Fibroblast of skin of back (primary cell): ENCODE data around the gene XRCC2.
"Not testable (repeated sequence)": the region's sequence is repeated elsewhere in the genome, so short reads cannot be mapped to it uniquely, and the experiment has no call there.

Experiments
- DNase-seq: peaks from one replicate; pipeline ENCODE4 v3.0.0-alpha.2; 2013

The XRCC2 gene

DNA sequence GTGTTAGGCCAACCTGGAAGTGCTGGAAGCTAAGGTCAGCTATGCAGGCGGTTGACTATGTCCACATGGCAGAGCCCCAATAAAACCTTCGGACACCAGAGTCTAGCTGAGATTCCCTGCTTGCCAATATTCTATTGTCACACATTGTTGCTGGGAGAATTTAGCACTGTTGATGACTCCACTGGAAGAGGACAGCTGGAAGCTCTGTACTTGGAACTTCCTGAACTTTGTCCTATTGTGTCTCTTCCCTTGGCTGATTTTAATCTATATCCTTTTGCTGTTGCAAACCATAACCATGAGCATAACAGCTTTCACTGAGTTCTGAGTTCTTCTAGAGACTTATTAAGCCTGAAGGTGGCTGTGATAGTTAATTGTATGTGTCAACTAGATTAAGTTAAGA is 12.0 kb downstream of the XRCC2 start:
- no peak for DNase-seq

DNA sequence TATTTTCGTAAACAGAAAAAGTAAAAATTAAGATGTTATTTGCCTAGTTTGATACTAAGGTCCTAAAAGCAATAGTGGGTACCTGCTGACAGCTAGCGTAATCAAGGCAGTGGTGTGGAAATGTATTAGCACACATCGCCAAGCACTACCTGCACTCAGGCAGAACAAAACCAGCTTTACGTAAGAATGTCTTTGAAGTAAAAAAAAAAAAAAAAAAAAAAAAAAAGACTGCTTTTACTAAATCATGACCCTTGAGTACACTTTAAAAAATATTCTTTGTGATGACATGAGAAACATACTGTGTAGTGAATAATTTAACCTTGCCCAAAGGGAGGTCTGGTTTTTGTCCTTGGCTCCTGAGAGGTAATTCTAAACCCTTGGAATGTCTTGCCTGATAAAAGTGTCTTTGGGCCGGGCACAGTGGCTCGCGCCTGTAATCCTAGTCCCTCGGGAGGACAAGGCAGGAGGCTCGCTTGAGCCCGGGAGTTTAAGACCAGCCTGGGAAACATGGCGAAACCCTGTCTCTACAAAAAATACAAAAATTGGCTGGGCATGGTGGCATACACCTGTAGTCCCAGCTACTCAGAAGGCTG is 12.7 kb downstream of the XRCC2 start:
- DNase-seq = no peak

DNA sequence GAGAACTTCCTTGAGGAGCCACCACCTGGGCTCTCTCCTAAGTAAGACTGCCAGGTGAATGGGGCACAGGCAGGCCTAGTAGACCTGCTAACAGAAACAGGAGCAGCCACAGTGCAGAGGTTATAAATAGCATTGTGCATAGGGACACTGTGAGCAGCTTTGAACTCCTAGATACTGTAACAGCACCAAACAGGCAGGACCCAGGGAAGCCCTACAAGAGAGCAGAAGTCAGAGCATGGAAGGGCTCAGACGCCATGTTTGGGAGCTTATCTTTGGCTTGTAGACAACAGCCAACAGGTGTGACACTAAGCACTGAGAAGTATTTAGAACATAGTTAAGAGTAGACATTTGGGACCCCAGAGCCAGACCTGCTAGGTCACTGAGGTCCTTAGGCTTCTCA is 14.5 kb downstream of the XRCC2 start:
- no peak for DNase-seq

DNA sequence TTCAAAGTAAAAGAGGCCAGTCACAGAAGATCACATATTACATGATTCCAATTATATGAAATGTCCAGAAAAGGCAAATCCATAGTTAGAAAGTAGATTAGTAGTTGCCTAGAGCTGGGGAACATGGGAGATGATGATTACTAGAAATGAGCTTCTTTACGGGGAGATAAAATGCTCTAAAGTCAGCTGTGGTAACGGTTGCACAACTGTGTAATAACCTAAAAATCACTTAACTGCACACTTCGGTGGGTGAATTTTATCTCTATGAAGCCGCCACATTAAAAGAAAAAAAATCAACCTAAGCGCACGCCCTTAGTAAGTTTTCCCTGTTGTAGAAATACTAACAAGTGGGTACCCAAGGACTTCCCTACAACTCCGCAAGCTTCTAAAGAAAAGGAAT is 15.9 kb downstream of the XRCC2 start:
- DNase-seq = no peak

DNA sequence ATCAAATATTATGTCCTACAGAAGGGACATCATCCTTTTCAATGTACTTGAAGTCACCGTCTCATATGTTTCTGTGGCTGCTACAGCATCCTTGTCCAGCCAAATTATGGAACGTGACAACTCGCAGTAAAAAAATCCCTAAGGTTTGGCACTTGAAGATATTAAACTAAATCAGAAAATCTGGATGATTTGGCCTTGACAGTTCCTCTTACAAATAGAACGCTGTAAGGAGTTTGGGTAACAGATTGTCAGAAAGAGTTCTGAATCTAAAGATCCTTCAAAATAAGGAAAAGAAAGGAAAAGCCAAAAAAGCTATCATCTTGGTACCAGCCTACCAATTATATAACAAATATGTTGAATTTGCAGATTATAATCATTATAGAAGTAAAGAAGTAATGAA is 21.0 kb downstream of the XRCC2 start:
- DNase-seq = no peak

DNA sequence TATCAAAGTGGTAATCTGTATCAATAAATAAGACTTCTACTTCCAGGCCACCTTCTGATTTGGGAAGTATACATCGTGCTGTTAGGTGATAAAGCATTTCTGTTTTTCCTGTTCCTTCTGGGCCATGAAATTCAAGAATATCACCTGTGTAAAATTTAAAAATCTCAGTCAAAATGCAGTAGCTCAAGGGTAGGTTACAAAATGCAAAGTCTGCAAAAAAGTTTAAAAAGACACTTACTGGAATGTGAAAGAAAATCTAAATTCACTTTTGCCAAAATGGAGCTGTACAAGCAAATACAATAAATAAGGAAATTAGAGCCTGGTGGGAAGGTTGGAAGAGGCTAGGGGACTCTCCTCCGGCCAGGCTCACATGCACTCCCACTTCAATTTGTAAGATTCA is 26.7 kb downstream of the XRCC2 start:
- DNase-seq = no peak

DNA sequence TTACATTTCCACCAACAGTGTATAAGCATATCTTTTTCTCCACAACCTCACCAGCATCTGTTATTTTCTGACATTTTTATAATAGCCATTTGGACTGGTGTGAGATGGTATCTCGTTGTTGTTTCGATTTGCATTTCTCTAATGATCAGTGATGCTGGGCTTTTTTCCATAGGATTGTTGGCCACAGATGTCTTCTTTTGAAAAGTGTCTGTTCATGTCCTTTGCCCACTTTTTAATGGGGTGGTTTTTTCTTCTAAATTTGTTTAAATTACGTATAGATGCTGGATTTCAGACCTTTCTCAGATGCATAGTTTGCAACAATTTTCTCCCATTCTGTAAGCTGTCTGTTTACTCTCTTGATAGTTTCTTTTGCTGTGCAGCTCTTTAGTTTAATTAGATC is 28.9 kb downstream of the XRCC2 start:
- no peak for DNase-seq

DNA sequence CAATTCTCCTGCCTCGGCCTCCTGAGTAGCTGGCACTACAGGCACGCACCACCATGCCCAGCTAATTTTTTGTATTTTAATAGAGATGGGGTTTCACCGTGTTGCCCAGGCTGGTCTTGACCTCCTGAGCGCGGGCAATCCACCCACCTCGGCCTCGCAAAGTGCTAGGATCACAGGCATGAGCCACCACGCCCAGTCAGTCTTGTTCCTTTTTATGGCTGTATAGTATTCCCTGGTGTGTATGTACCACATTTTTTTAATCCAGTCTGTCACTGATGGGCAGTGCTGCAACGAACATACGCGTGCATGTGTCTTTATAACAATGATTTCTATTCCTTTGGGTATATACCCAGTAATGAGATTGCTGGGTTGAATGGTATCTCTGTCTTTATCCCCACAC is 29.4 kb downstream of the XRCC2 start:
- not testable (repeated sequence) for DNase-seq

DNA sequence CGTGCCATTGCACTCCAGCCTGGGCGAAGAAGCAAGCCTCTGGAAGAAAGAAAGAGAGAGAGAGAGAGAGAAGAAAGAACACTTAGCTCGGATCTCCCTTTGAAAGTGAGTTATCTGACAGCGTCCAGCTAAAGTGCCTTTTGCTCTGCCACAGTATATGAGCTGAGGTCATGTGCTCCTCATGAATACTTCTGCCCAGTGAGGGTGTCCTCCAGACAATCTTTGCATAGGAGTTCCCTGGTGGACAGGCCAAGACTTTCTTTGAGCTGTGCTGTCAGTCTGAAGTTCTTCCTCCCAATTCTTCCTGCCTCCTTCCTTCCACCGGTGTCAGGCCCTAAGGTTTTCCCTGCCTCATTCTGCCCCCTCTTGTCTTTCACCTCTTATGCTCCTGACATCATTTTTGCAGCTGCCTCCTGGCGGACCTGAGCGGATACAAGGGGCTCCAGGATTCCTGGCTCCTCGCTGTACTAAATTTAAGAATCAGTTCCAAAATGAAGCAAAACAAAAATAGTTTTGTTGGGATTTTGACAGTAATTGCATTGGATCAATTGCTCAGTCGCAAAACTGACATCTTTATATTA is 31.9 kb downstream of the XRCC2 start:
- no peak for DNase-seq

DNA sequence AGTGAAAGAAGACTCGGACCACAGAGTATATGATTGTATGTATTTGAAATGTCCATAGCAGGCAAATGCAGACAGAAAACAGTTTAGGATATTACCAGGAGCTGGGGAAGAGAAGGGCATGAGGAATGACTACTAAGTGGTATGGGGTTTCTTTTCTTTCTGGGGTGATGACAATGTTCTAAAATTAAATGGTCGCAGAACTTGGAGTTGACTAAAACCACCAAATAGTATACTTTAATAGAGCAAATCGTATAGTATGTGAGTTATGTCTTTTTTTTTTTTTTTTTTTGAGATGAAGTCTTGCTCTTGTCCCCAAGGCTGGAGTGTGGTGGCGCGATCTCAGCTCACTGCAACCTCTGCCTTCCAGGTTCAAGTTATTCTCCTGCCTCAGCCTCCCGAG is 34.6 kb downstream of the XRCC2 start:
- DNase-seq = no peak

DNA sequence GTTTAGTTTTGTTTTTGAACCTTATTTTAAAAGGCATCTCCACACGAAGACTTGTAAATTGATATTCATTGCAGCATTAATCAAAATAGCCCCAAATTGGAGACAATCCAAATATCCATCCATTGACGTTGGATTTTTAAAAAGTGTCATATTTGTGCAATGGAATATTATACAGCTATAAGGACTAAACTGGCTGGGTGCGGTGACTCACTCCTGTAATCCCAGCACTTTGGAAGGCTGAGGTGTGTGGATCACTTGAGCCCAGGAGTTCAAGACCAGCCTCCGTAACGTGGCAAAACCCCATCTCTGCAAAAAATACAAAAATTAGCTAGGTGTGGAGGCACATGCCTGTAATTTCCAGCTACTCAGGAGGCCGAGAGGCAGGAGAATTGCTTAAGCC is 35.1 kb downstream of the XRCC2 start:
- no peak for DNase-seq

DNA sequence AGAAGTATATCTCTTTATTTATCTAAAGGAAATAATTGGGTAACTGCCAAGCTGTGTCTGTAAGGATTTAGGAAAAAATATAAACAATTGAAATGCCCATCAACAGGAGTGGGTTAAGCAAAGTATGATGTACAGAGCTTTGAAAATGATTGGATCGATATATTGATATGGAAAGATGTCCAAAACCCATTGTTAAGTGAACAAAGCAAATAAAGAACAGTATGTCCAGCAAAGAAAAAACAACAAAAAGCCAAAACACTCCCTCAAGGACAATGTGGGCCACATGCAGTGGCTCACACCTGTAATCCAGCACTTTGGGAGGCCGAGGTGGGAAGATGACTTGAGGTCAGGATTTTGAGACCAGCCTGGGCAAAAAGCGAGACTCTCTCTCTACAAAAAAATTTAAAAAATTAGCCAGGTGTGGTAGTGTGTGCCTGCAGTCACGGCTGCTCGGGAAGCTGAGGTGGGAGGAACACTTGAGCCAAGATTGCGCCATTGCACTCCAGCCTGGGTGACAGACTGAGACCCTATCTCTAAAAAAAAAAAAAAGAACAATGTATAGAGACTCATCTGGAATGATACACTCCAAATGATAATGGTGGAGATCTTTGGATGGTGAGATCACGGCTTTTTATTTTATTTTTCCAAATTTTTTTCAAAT is 37.9 kb downstream of the XRCC2 start:
- no peak for DNase-seq

DNA sequence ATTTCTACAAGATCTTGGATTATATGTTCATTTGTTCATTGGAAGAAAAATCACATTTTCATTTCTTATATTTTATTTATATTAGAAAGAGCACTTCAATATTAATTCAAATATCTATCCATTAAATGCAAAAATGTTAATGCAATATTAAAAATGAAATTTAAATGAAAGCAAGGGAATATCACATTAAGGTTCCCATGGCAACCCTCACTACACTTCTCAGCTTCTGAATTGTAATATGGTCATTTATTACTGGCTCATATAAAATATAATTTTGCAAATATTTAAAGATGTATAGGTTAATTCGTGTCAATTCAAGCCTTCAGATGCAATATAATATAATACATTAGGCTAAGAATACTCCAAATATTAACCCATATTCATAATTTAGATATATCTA is 38.8 kb downstream of the XRCC2 start:
- no peak for DNase-seq

DNA sequence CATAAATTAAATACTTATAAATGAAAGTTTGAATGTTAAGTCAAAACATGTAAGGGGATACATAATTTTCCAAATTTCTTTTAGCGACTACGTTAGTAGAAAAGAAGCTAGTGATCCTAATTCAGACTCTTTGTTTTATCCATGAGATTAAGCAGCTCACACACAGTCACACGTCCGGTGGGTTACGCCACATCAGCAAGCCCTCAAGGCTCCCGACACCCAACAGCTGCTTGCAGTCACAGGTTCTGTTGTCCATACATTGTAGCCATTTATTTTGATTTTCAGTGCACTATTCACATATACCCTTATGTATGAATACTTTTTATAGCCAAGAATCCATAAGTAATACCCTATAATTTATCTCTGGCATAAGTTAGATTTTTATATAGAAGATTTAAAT is 39.5 kb downstream of the XRCC2 start:
- no peak for DNase-seq

DNA sequence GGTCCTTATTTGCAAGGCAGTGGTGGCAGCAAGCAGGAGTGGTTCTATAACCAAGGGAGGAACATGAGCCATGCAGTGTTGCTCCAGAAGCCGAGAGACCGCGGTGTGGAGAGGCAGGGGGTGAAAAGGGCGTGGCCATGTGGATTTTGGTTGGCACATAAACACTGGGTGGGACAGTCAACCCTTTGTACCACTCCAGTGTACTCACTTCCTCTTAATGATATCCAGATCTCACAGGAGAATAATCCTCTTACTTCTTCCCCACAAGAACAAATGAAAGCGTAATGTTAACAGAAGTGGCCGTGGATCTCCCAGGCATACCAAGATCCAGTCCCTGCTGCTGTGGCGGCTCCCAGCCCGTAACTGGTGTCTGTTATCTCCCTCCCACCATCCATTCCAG is 42.4 kb downstream of the XRCC2 start:
- DNase-seq = no peak

DNA sequence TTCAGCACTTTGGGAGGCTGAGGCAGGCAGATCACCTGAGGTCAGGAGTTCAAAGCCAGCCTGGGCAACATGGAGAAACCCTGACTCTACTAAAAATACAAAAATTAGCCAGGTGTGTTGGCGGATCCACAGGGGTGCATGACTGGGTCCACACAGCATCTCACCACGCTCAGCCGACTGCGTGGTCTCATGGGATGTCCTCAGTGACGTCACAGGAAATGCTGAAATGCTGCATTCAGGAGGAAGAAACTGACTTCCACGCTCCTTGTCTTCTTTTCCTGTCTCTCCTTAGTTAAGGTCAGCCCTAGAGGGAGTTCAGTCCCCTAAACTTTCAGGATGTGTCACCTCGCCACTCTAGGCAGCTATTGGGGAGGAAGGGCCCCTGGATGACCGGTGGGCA is 42.9 kb downstream of the XRCC2 start:
- no peak for DNase-seq

DNA sequence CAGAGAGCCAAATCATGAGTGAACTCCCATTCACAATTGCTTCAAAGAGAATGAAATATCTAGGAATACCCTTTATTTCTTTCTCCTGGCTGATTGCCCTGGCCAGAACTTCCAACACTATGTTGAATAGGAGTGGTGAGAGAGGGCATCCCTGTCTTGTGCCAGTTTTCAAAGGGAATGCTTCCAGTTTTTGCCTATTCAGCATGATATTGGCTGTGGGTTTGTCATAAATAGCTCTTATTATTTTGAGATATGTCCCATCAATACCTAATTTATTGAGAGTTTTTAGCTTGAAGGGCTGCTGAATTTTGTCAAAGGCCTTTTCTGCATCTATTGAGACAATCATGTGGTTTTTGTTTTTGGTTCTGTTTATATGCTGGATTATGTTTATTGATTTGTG is 47.2 kb downstream of the XRCC2 start:
- not testable (repeated sequence) for DNase-seq

DNA sequence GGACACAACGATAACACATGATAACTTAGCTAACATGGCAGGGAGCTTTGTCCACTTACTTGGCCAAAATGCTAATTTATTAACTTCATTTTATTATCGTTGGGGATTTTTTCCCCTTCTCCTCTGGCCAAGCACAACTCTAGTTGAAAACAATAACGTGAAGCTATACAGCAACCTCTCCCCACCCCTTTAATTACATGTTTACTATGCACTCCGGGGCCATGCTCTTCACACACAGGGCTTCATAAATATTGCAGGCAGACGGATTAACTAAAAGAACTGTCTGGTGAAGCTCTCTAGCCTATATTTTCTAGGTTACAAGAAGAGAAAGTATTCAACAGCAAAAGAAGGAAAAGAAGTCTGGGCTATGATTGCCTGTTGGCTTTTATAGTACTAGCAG is 51.7 kb downstream of the XRCC2 start:
- no peak for DNase-seq

DNA sequence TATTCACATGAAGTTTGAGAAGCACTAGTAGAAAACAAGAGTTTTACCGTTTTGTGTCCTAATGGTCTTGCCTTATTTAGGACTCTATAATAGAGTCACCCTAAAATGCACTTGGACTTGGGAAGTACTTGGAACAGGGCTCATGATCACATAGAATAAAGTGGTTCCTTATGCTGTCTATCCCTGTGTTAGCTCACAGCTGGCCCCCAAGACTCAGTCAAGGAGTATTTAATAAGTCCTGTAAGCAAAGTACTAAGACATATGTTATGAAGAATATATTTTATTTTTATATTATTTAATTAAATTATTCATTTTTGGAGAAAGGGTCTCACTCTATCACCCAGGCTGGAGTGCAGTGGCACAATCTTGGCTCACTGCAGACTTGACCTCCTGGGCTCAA is 54.5 kb downstream of the XRCC2 start:
- no peak for DNase-seq

DNA sequence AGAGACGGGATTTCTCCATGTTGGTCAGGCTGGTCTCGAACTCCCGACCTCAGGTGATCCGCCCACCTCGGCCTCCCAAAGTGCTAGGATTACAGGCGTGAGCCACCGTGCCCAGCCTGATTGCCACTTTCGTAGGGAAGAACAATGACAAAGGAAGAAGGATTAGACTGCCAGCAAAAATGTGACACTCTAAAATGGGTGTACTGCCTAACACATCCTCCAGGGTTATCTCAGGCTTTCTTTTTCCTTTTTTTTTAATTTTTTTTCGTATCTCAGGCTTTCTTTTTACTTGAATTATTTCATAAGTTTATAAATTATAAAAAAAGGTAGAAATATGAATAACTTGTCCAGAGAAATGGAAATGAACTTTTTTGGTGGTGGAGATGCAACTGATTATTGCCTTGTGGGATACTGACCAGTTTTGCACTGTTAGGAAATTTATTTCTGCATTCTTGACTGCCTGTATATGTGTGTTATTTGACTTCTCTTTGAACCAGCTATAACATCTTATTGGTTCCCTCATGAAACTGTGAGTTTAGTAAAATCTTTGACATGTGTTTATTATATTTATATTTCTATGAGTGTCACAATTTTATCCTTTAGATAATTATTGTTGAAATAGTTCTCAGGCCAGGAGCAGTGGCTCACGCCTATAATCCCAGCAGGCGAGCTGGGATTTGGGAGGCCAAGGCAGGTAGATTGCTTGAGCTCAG is 56.8 kb downstream of the XRCC2 start:
- no peak for DNase-seq

DNA sequence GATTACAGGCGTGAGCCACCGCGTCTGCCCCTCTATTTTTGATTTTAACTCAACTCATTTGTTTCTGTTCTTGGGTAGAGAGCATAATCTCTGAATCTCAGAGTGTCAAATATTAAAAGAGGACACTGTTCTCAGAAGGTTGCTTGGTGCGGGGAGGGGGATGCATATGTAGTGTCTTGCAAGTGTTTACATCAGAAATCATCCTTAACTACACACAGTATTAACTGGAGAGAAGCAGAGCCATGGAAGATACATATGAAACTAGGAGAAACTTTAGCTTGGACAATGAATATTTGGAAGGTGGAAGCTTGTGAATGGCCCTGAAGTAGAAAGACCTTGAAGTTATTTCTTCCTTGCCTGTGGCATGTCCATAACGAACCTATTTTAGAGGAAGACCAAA is 57.5 kb downstream of the XRCC2 start:
- no peak for DNase-seq

DNA sequence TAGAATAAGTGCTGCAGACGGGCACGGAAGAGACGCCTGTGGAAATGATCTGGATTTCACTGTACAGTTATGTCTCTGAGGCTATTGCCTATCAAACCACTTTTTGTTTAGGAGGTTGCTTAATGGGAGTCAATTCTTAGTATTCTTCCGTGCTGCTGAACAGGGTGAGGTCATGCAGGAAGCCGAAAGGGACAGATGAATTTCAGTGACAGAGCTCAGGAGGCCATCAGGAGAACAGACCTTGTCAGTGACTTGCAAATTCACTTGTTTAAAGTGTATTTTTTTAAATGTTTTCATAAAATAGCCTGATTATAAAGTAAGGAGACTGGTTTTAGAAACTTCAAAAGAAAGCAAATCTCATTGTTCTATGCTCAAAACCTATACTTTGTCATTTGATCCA is 58.9 kb downstream of the XRCC2 start:
- peak; percentile 9 for DNase-seq

DNA sequence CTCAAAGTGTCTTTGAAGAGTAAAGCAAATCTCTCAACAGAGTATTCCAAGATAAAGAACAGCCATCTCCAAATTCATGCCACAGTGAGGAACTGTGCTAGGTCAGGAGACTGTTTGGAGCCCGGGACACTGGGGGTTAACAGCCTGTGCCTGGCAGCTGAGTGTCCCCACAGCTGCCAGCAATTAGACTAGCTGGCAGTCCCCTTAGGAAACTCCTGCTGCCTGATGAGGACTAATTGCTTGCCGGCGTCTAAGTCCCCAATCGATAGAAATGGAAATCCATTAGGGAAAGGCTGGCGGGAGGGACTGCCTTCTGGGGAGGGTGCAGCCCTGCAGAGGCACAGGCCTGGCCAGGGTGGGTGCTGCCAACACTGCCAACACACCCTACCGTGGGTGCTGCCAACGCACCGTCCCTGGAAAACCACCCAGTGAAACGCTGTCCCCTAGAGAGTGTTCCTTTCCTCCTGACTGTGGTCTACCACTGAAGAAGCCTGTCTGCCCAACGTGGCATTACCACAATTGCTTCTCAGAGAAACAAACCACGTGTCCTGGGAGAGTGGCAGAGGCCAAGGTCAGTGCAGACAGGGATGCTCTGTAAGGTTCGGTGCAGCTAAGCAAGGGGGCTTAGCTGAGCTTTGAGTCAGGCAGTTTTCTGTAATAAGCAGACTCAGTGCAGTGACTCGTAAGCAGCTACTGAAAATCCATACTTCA is 60.8 kb downstream of the XRCC2 start:
- no peak for DNase-seq
